ENCODE measurements around the gene CRYBG1. TPM values are rescaled to one million over a fixed set of nuclear protein-coding genes. Genes with fewer than 3 reads are reported as not detected.

The CRYBG1 gene
- total and polyA plus RNA-seq, 2 donors (not counting 3 experiments of a cell fraction or from before 2014, with no cell fraction given) = 4.1 to 30.1 TPM

- ChIA-PET POLR2A (no interaction called here), CTCF (interaction anchor here (1.0 to 1.1 kb wide), 2 partner anchors 10 to 36 kb away, joined by 3 to 4 read pairs; partner anchors contain the start of gene ATG5)
- intact Hi-C loops (cut with micrococcal nuclease) = no loop called here
- dilution Hi-C loops (cut with MboI; ENCODE audit: extremely low pct_ligation_motif_present, low sequenced_read_pairs) = no loop called here
- Histone ChIP-seq H3K9ac (replicated peaks; ENCODE audit: extremely low read depth, insufficient read depth, low read length) (no peak overlapping the region), H3K27ac (ENCODE audit: insufficient read depth, low read depth, low read length) (no peak overlapping the region), H3K4me2 (ENCODE audit: insufficient read depth, low read length) (no peak overlapping the region), H3K4me3 (replicated peaks in 1 of 3; ENCODE audit: insufficient read depth in 1 of 3, low read depth in 1 of 3, low read length in 3 of 3) (no peak overlapping the region), H3K4me1 (ENCODE audit: control insufficient read depth, extremely low read depth, insufficient read depth, low read length) (peaks cover 7% of the 10 kb centered on the region), H4K20me1 (replicated peaks; ENCODE audit: control insufficient read depth, extremely low read depth, insufficient read depth, low read length) (no peaks in the 10 kb centered on the region), H3K36me3 (ENCODE audit: control insufficient read depth in 2 of 2, extremely low read depth in 1 of 2, insufficient read depth in 2 of 2, low read length in 2 of 2) (no peaks in the 10 kb centered on the region), H3K27me3 (ENCODE audit: control insufficient read depth in 2 of 2, insufficient read depth in 2 of 2, low read length in 2 of 2) (no peaks in the 10 kb centered on the region), H3K79me2 (ENCODE audit: control insufficient read depth, insufficient read depth, low read length) (peaks cover 67% of the 10 kb centered on the region), H2AFZ (ENCODE audit: low read depth, low read length) (no peak overlapping the region), H3K9me3 (replicated peaks; ENCODE audit: control insufficient read depth, insufficient read depth, low read length) (no peaks in the 10 kb centered on the region), H3K9me1 (replicated peaks; ENCODE audit: control insufficient read depth, extremely low read depth, insufficient read depth, low read length) (no peaks in the 10 kb centered on the region)
- no peak for FAIRE-seq
- peak; percentile 23 for DNase-seq (ENCODE audit: low read depth, low spot score)
- TF ChIP-seq EZH2 (IDR thresholded peaks at IDR 0.05; ENCODE audit: borderline replicate concordance, low read depth, low read length, severe bottlenecking) = no peak
- TF ChIP-seq JUN (IDR thresholded peaks at IDR 0.05; ENCODE audit: borderline replicate concordance, insufficient read depth, insufficient read length, low read depth) = no peak
- TF ChIP-seq POLR2AphosphoS5 (IDR thresholded peaks at IDR 0.05; ENCODE audit: insufficient read depth, low read depth, low read length) = no peak
- BruUV-seq (replicated peaks) = no TSS peak
Measured at GRCh38 chr6:106315765-106316374, 44.6 kb upstream of the CRYBG1 start.

GRCh38 chr6:106316375-106316766 lies 44.1 kb upstream of the CRYBG1 start:
- no peak overlapping the region for H3K9ac ChIP-seq (replicated peaks; ENCODE audit: extremely low read depth, insufficient read depth, low read length)
- H3K27me3 ChIP-seq (ENCODE audit: control insufficient read depth in 2 of 2, insufficient read depth in 2 of 2, low read length in 2 of 2) = no peaks in the 10 kb centered on the region
- no peaks in the 10 kb centered on the region for H3K36me3 ChIP-seq (ENCODE audit: control insufficient read depth in 2 of 2, extremely low read depth in 1 of 2, insufficient read depth in 2 of 2, low read length in 2 of 2)
- H3K4me2 ChIP-seq (ENCODE audit: insufficient read depth, low read length) = no peak overlapping the region
- no TSS peak for BruUV-seq (replicated peaks)
- H2AFZ ChIP-seq (ENCODE audit: low read depth, low read length) = no peak overlapping the region
- peaks cover 67% of the 10 kb centered on the region for H3K79me2 ChIP-seq (ENCODE audit: control insufficient read depth, insufficient read depth, low read length)
- H4K20me1 ChIP-seq (replicated peaks; ENCODE audit: control insufficient read depth, extremely low read depth, insufficient read depth, low read length) = no peaks in the 10 kb centered on the region
- peaks cover 7% of the 10 kb centered on the region for H3K4me1 ChIP-seq (ENCODE audit: control insufficient read depth, extremely low read depth, insufficient read depth, low read length)
- FAIRE-seq (no peak), DNase-seq (ENCODE audit: low read depth, low spot score) (no peak)
- no peaks in the 10 kb centered on the region for H3K9me3 ChIP-seq (replicated peaks; ENCODE audit: control insufficient read depth, insufficient read depth, low read length)
- no peaks in the 10 kb centered on the region for H3K9me1 ChIP-seq (replicated peaks; ENCODE audit: control insufficient read depth, extremely low read depth, insufficient read depth, low read length)
- no peak overlapping the region for H3K4me3 ChIP-seq (replicated peaks in 1 of 3; ENCODE audit: insufficient read depth in 1 of 3, low read depth in 1 of 3, low read length in 3 of 3)
- H3K27ac ChIP-seq (ENCODE audit: insufficient read depth, low read depth, low read length) = no peak overlapping the region
- CTCF ChIA-PET = no interaction called here
- dilution Hi-C loops (cut with MboI; ENCODE audit: extremely low pct_ligation_motif_present, low sequenced_read_pairs) = no loop called here
- POLR2A ChIA-PET = no interaction called here
- TF ChIP-seq EZH2 (IDR thresholded peaks at IDR 0.05; ENCODE audit: borderline replicate concordance, low read depth, low read length, severe bottlenecking) (no peak), JUN (IDR thresholded peaks at IDR 0.05; ENCODE audit: borderline replicate concordance, insufficient read depth, insufficient read length, low read depth) (no peak), FOS (IDR thresholded peaks at IDR 0.05; ENCODE audit: borderline replicate concordance, insufficient read depth, low read length) (no peak), MYC (IDR thresholded peaks at IDR 0.05; ENCODE audit: low read depth, low read length) (no peak)
- intact Hi-C loops (cut with micrococcal nuclease) = no loop called here
